Suppressor macrophage (primary cell): ENCODE data around the gene SURF6.
"Not testable (repeated sequence)": the region's sequence is repeated elsewhere in the genome, so short reads cannot be mapped to it uniquely, and the experiment has no call there.

Experiments
- DNase-seq, 4 experiments: peaks; one replicate each; pipeline ENCODE4 v3.0.0-alpha.2; 2020 to 2022

The SURF6 gene

DNA sequence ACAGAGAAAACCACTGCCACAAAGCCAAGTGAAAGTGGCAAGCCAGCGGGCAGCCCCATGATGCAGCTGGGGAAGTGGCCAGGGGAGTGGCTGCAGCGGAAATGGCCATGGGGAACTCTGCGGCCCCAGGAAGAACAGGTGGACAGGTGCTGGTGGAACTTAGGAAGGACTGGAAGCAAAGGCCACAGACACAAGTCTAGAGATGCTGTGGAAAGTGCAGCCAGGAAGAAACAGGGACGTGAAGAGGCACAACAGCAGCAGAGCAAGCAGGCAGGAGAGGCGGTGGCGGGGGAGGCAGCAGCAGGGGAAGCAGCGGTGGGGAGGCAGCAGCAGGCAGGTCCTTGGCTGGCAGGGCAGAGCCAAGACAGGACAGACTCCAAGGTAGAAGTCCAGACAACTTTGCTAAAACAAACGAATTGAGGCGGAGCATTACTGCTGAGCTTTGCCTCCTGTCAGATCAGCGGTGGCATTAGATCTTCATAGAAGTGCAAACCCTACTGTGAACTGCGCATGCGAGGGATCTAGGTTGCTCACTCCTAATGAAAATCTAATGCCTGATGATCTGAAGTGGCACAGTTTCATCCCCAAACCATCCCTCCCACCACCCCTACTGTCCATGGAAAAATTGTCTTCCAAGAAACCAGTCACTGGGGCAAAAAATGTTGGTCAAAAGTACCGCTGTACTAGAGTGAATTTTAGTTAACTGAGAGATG lies 11.8 kb downstream of the SURF6 start:
- no peak for DNase-seq

DNA sequence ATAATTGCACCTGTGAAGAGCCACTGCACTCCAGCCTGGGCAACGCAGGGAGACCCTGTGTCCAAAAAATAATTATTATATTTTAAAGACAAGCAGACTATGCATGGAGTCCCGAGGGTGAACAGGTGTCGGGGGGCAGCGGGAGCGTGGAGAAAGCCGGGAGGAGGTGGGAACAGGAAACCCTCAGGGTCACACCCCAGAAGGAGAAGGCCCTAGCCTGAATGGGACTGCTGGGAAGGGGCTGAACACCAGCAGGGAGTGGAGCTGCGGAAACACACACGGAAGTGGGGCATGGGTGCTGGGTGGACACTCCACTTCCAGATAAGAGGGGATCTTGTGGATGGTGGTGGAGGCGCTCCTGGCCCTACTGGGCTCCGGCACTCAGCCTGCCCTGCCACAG lies 12.8 kb downstream of the SURF6 start:
- no peak for DNase-seq

DNA sequence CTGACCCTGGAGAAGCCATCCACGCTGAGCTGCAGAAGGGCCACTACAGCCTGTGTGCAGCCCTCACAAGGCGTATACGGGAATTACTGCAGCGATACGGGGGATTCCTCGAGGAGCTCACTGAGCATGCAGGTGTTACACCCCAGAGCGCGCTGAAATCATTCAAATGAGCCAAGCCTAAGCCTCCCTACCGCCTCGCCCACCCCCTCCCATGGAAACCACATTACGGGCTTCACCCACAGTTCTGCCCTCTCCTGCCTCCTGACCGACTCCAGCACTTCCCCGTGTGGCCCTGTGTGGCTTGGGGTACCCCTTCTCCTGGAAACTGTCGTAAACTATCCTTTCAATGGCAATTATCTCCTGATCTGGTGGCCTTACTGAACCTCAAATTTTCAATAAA lies 13.3 kb downstream of the SURF6 start:
- no peak for DNase-seq

DNA sequence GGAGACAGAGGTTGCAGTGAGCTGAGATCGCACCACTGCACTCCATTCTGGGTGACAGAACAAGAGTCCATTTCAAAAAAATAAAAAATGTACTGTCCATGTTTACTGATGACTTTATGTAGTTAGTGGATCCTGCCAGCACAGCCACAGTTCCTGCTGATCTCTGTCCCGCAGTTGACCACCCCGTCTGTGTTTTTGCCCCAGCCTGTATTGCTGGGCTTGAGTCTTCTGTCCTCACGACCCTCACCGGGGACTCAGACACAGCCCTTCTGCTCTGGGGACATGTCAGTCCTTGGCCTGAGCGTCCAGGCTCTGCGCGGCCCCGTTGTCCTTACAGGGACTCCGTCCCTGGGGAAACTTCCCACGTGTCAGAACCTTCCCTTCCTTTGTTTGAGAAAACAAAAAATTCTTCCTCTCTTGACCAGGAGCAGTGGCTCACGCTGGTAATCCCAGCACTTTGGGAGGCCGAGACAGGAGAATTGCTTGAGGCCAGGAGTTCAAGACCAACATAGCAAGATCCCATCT lies 14.5 kb downstream of the SURF6 start:
- no peak for DNase-seq

DNA sequence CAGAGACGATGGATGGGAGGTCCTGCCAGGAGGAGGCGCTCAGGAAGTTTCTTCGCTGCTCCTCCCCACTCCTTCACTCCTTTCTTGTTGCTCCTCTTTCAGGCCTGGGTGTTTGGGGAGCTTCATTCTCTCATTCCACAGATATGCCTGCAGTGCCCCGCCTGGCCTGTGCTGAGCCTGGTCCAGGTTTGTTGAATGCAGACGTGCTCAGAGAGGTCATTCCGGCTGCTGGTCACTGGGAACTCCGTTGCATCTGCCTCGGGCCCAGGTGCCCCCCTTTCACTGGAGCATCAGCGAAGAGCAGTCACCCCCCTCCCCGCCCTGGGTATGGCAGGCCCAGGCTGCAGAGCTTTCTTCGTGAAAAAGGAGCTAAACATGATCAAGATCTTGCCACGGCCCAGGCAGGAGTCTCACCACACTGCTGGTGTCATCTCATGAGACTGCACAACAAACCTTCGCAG lies 15.5 kb downstream of the SURF6 start:
- DNase-seq: no peak

DNA sequence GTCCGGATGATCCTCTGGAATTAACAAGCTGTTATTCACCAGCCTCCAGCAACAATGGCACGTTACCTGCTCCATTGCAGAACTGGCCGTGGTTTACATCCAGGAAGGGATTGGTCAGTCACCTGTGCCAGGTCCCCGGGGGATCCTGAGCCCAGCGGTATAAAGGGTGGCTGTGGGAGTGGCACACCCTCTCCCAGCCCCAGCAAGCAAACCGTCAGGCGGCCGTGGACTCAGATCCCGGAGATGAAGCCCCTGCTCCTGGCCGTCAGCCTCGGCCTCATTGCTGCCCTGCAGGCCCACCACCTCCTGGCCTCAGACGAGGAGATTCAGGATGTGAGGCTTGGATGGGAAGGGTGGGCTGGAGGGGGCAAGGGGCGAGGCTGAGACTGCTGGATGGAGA lies 18.4 kb downstream of the SURF6 start:
- DNase-seq: not testable (repeated sequence)

DNA sequence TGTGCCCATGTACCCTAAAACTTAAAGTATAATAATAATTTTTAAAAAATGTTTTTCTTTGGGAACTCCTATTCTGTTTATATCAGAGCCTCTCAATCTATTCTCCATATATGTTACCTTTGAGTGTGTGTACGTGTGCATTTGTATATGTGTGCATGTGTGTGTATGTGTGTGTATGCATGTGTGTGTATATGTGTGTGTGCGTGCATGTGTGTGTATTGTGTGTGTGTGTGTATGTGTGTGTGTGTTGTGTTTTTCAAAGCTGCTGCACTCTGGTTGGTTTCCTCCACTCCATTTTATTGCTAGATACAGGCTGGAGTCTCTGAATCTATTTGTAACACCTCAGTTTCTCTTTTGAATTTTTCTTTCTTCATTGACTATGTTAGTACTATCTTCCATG lies 20.0 kb downstream of the SURF6 start:
- no peak for DNase-seq

DNA sequence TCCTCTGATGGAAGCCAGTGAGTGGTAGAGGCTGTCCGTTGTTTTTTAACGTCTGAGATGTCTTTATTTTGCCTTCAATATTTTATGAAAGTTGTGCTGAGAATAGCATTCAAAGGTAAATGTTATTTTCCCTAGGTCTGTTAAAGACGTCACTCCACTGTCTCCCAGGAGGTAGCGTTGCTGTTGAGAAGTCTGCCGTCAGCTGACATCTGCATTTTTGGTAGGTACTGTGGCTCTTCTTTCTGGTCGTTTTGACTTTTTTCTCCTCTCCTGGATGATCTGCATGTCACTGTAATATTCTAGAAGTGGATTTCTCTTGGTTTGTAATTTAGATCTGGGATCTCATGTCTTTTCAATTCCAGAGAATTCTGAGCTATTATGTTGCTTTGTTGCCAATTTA lies 26.4 kb downstream of the SURF6 start:
- no peak for DNase-seq

DNA sequence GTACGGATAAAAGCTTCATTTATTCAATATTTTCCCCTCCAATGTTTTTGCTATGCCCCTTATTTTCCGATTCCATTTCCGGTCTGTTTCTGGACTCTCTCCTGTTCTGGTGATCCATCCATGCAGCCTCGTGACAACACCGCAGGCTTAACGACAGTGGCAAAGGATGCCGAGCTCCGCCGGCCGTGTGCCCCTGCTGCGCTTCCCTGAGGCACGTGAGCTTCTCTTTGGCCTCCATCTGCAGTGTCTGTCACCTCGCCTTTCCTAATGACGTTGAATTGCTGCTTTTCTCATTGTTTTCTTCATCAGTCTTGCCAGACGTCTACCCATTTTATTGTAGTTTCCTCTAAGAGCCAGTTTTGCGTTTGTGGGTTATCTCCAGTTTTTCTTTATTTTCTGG lies 28.7 kb downstream of the SURF6 start:
- no peak for DNase-seq

DNA sequence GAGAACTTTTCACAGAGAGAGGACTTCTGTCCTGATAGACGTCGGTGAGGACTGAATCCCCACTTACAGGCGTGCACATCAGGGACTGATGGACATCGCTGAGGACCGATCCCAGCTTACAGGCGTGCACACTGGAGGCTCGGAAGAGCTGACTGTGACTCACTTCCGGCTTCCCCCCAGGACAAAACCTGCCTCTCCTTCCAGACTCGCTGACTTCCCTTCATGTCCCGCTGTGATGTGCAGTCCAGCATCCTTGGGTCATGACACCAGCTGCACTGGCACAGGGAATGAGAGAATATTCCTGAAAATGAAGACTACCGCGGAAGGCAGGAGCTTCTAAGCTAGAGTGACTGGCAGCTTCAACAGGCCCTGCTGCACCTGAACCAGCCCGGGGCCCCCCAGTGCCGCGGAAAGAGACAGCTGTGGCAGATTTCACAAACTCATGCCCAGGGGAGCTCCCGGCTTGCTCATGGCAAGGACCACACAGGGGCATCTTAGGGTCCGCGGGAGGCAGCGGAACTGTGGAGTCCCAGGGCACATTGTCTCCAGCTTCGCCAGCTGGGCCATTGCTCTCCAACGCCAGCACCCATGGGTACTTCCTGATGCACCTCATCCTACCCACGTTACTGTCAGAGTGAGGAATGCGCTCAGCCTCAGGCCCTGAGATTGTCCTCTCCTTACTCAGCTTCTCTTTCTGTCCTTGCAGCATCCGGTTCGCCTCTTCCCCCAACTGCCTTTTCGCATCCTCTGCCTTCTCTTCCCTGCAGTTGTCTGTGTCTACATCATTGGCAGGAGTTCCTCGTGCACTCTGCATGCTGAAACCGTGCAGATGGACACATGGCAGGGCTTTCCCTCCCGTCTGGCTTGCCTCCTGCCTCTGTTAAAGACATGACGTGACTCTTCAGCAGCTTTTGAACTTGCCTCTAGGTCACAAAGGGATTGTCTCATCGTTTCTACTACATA lies 29.5 kb downstream of the SURF6 start:
- DNase-seq: no peak

DNA sequence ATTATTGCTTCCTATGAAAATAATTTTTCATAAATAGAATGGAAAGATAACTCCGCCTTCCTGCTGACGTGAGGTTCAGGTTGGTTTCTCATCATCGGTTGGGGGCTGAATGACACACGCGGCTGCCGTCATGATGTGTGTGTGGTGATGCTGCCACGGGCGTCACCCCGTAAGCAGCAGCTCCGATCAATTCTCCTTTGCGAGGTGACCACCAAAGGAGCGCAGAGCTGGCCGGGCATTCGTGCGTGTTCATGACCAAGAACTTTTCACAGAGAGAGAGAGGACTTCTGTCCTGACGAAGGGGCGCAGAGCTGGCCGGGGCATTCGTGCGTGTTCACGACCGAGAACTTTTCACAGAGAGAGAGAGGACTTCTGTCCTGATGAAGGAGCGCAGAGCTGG lies 30.3 kb downstream of the SURF6 start:
- no peak for DNase-seq

DNA sequence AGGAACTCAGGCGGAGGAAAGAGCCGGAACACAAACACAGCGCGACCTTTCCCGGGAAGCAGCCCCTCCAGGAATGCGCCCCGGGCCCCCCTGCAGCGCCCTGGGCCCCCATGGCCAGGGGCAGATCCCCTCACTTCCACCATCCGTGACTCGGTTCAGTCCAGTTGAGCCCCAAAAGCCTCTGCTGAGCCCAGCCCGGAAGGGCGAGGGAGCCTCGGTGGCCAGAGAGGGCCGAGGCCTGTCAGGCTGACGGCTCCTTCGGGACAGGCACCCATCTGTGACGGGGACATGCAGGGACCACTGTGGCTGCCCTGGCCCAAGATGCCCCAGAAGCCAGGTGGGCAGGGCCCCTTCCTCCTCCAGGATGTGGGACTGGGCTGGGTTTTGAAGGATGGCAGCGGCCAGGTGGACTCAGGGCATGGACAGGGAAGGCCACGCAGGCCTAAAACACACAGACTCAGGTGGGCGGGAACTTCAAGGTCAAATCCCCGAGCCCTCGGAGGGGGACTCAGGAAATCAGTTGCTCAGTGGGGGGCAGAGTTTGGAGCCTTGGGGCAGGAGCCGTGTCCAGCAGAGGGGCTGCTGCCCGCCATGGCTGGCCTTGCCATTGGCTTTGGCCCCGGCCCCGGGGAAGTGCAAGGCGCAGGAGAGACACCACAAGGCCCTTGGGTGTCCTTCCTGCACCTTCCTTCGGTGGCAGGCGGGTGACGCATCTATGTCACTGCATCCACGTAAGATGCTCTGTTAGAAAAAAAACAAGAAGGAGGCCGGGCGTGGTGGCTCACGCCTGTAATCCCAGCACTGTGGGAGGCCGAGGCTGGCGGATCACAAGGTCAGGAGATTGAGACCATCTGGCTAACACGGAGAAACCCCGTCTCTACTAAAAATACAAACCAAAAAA lies 31.3 kb downstream of the SURF6 start:
- no peak for DNase-seq

DNA sequence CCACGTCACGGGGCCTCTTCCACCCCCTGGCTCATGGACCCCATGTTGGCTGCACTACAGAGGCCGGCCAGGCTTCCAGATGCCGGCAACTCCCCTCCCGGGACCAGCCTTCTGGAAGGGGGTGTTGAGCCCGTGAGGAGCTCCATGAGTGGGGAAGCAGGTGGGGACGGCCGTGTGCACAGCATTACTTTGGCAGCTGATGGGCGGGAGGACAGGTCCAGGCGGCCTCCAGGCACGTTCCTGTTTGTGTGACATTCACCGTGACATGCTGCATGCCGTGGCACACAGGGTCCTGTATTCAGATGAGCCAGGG lies 31.9 kb downstream of the SURF6 start:
- no peak for DNase-seq

DNA sequence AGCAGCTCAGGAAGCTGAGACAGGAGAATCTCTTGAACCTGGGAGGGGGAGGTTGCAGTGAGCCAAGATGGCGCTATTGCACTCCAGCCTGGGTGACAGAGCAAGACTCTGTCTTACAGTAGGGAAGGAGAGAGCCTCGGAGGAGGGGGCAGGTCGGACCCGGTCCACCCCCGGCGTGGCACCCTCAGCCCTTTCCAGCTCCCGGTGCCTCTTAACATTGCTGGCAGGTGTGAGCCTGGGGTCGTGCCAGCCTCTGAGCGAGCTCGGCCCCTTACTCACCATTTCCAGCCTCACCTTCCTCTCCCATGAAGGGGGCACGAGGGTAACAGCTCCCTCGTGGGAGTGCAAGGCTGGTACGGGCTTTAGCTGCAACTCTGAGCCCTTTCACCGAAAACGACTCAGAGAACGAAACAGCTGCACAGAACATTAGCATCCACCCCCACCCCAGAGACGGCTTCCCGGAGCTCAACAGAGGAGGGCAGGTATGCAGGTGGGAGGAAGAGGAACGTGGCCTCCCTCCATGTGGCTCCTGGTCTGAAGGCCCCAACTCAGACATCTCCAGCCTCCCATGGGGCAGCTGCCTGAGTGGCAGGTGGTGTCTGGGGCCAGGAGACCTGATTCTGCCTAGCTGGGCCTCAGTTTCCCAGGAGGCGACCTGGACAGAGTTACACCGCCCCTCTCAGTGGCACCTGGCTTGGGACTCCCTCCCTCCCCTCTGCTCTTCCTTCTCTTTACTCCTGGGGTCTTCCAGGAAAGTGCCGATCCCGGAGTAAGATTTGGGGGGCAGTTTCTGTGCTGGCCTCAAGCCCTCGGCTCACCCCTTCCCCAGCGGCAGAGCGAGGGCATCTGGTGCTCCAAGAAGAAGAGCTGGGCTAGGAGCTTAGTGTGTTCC lies 32.5 kb downstream of the SURF6 start:
- no peak for DNase-seq

DNA sequence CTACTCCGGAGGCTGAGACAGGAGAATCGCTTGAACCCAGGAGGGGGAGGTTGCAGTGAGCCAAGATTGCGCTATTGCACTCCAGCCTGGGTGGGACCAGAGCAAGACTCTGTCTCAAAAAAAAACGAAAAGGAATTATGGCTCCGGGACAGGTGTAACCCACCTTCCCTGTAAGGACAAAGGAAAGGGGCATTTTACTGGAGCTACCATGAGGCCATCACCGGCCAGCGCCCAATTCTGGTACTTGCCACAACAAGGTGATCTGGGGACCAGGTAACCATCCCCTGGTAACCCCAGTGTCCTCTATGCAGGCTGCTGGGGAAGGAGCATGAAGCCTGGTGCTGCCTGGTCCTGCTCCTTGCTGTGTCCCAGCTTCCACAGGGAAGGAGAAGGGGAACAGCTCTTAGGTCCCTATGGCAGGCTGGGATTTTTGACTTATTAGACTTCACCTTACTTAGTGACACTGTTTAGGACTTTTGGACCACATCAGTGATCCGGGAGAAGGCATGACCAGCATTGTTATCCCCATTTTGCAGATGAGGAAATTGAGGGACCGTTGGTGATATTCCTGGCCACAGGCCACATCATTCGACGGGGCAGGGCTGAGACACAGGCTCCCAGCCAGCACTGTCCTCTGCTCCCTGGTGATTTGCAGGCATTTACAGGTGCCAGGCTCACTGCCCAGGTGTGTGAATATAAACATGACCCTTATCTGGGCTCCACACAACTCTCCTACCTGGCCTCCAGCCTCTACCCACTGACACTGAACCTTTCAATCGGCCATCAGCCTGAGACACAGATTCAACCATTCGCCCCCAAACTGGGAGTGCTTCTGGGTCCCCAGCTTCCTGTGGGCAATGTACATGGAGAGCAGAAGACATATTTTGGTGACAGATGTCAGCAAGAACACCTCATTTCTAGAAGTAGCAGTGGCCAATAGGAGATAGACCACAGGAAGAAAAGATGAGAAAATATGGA lies 34.4 kb downstream of the SURF6 start:
- DNase-seq: no peak

DNA sequence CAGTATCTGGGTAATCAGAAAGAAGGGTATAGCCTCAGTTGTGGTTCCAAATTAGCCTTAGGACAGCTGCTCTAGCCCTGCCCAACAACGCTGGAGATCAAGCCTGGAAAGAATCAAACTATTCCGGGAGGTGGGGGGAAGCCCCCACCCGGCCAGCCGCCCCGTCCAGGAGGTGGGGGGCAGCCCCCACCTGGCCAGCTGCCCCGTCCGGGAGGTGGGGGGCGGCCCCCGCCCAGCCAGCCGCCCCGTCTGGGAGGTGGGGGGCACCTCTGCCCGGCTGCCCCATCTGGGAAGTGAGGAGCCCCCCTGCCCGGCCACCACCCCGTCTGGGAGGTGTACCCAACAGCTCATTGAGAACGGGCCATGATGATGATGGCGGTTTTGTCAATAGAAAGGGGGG lies 36.0 kb downstream of the SURF6 start:
- not testable (repeated sequence) for DNase-seq

DNA sequence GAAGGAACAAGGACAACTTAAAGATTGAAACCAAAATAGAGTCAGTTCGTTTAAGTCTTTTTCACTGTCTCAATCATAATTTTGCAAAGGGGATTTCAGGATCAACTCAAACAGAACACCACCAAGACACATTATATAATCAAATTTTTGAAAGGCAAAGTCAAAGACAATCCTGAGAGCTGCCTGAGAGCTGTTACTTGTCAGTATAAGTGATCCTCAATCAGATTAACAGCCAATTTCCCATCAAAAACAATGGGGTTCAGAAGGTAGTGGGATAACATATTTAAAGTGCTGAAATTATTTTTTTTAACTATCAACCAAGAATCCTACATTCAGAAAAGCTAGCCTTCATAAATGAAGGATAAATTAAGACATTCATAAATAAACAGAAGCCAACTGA lies 41.7 kb downstream of the SURF6 start:
- DNase-seq: no peak

DNA sequence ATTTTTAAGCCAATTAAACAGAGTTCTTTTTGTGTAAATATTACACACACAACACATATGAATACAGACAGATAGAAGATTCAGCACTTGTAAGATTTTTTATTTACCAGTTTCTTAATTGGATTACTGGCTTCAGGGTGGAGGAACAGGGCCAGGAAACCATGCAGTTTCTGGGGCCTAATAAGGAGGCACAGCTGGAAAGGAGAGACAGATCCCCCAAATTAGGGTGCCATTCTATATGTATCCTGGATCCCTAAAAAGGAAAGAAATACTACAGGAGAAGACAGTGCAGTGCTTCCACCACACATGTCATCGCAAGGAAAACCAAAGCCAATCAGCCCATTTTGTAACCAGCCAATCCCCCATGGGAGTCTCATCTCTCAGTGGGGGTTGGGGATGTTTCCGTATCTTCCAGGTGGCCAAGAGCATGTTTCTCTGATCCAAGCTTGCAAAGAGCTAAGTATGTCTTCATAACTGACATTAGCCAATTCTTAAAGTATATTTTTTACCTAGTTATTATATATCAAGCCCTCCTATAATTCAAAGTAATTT lies 45.2 kb downstream of the SURF6 start:
- no peak for DNase-seq

DNA sequence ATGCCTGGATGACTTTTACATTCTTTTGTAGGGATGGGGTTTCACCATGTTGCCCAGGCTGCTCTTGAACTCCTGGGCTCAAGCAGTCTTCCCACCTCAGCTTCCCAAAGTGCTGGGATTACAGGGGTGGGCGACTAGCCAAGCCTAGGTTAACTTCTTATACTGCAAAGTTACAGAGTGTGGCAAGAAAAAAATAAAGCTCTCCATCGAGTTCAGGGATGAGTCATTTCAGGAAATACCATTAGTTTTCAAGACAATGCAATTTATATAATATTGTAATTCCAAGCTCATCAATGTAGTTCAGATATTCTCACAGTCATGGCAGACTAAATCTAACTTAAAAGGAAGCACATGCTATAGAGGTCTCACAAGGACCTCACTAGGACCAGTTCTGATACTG lies 49.5 kb downstream of the SURF6 start:
- no peak for DNase-seq

DNA sequence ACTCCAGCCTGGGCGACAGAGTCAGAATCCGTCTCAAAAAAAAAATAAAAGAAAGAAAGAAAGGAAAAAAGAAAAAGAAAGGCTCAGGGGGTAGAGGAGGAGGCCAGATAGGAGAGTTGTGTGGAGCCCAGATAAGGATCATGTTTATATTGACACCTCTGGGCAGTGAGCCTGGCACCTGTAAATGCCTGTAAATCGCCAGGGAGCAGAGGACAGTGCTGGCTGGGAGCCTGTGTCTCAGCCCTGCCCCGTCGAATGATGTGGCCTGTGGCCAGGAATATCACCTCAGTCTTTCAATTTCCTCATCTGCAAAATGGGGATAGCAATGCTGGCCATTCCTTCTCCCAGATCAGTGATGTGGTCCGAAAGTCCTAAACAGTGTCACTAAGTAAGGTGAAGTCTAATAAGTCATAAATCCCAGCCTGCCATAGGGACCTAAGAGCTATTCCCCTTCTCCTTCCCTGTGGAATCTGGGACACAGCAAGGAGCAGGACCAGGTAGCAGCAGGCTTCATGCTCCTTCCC lies 50.7 kb downstream of the SURF6 start:
- DNase-seq: no peak
